K562 (cell line): ENCODE results near the gene ERVW-1. TPM values are rescaled to one million over a fixed set of nuclear protein-coding genes. Genes with fewer than 3 reads are reported as not detected.
A peak's percentile ranks its signal among the peaks of the same experiment; 100 is the strongest.

ENCODE experiments used
- BCOR ChIP-seq: fragments of 450-650 bp; IDR thresholded peaks from 2 replicates; pipeline ENCODE4 v1.6.1; 2016
- C11orf30 ChIP-seq: fragments of 450-650 bp; IDR thresholded peaks from 2 replicates; pipeline ENCODE4 v1.6.1; 2016; ENCODE audit warnings: low read depth, mild to moderate bottlenecking
- CEBPZ ChIP-seq: fragments of 150-350 bp; IDR thresholded peaks from 2 replicates; pipeline ENCODE4 v1.6.1; 2014; ENCODE audit warnings: low read depth, mild to moderate bottlenecking, low read length, borderline replicate concordance
- CHD2 ChIP-seq: IDR thresholded peaks from 2 replicates; pipeline ENCODE4 v1.6.1; 2011; ENCODE audit warnings: low read depth, low read length
- ETV5 ChIP-seq: sonication (generic); formaldehyde crosslinking; IDR thresholded peaks from 2 replicates; pipeline ENCODE4 v1.4.0; 2020; ENCODE audit warnings: low read depth, mild to moderate bottlenecking, missing genetic modification reagents
- HBP1 ChIP-seq: fragments of 450-650 bp; formaldehyde crosslinking; IDR thresholded peaks from 2 replicates; pipeline ENCODE4 v1.4.0; 2022; ENCODE audit warnings: missing genetic modification characterization
- HMG20A ChIP-seq: fragments of 450-650 bp; formaldehyde crosslinking; conservative IDR thresholded peaks from 2 replicates; pipeline ENCODE4 v1.4.0; 2020; ENCODE audit warnings: mild to moderate bottlenecking, mixed read lengths
- KDM1A ChIP-seq, 2 experiments: fragments of 450-650 bp; IDR thresholded peaks; 2 replicates each; pipeline ENCODE4 v1.6.1; 2016; ENCODE audit warnings: mild to moderate bottlenecking in 2 of 2
- MYC ChIP-seq, 2 experiments: fragments of 250-450 bp in 1 of 2; sonication (Bioruptor Pico) in 1 of 2; IDR thresholded peaks; 2 replicates each; pipeline versions ENCODE4 v1.5.1 to v1.6.1; 2012 to 2021; ENCODE audit warnings: low read depth in 2 of 2, borderline replicate concordance in 1 of 2, improper control_type of control experiment in 1 of 2, low read length in 1 of 2, mild to moderate bottlenecking in 1 of 2, moderate library complexity in 1 of 2
- RBM22 ChIP-seq: fragments of 200-400 bp; formaldehyde crosslinking; IDR thresholded peaks from 2 replicates; pipeline ENCODE4 v1.6.1; 2018; ENCODE audit warnings: low read length, low read depth; ENCODE audit not compliant: poor library complexity, severe bottlenecking
- THRAP3 ChIP-seq: fragments of 450-650 bp; IDR thresholded peaks from 2 replicates; pipeline ENCODE4 v1.6.1; 2016; ENCODE audit warnings: mild to moderate bottlenecking, inconsistent platforms, borderline replicate concordance
- XRCC5 ChIP-seq: fragments of 200-400 bp; formaldehyde crosslinking; IDR thresholded peaks from 2 replicates; pipeline ENCODE4 v1.6.1; 2017; ENCODE audit warnings: low read depth, mild to moderate bottlenecking, low read length
- ZNF408 ChIP-seq: fragments of 250-450 bp; sonication (Bioruptor Pico); IDR thresholded peaks from 2 replicates; pipeline ENCODE4 v1.4.0; 2020; ENCODE audit warnings: low read depth, mild to moderate bottlenecking, moderate library complexity
- polyA plus RNA-seq, 8 experiments: library from polyadenylated mRNA; depleted of rRNA in 4 of 8; stranded (reverse) in 5 of 8; unstranded in 3 of 8; fragments of >200 nt; fragmentation: Nextera tagmentation in 2 of 8; fragmentation: Illumina TruSeq in 1 of 8; extraction: Ambion mirVana in 2 of 8; extraction: Trizol in 1 of 8; gene quantifications; 2 replicates each; pipeline versions ENCODE4 v1.2.1 to v1.2.3, GENCODE V29; 2011 to 2014; ENCODE audit warnings: inconsistent platforms in 1 of 8, missing spikeins in 1 of 8
- total RNA-seq, 7 experiments: library from RNA; depleted of rRNA in 6 of 7; stranded (reverse); fragments of >200 nt in 6 of 7; fragmentation: Illumina TruSeq in 2 of 7; extraction: Trizol in 2 of 7; gene quantifications; 2 replicates each; pipeline versions ENCODE4 v1.2.1 to v1.2.3, GENCODE V29; 2011 to 2021; ENCODE audit warnings: low replicate concordance in 1 of 7
- TF ChIP-seq, protein P1 (sequence below), 2 experiments: fragments of 450-650 bp in 1 of 2; sonication (generic) in 1 of 2; formaldehyde crosslinking in 1 of 2; IDR thresholded peaks; 2 replicates each; pipeline versions ENCODE4 v1.7.1 to v1.9.0; 2016 to 2022; ENCODE audit warnings: inconsistent platforms in 1 of 2, mild to moderate bottlenecking in 1 of 2, missing genetic modification reagents in 1 of 2

Gene ERVW-1
- total and polyA plus RNA-seq, 9 of the 15 experiments (the other 6 are each of a cell fraction or from before 2014, with no cell fraction given) = not detected

DNA sequence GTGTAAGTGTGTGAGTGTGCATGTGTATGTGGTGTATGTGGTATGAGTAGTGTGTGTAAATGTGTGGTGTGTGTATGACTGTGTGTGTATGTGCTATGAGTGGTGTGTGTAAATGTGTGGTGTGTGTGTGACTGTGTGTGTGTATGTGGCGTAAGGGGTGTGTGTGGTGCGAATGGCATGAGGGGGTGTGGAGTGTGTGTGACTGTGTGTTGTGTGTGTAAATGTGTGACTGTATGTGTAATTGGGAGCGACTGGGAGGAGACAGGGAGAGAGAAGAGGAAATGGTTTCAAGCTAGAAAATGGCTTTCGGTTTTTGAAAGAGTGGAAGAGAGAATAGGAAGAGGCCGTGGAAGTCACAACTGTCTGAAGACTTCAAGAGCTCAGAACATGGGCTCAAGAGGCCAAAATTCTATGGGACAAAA lies 54.0 kb downstream of the ERVW-1 start (continued):
- TF ChIP-seq, protein P1, sequence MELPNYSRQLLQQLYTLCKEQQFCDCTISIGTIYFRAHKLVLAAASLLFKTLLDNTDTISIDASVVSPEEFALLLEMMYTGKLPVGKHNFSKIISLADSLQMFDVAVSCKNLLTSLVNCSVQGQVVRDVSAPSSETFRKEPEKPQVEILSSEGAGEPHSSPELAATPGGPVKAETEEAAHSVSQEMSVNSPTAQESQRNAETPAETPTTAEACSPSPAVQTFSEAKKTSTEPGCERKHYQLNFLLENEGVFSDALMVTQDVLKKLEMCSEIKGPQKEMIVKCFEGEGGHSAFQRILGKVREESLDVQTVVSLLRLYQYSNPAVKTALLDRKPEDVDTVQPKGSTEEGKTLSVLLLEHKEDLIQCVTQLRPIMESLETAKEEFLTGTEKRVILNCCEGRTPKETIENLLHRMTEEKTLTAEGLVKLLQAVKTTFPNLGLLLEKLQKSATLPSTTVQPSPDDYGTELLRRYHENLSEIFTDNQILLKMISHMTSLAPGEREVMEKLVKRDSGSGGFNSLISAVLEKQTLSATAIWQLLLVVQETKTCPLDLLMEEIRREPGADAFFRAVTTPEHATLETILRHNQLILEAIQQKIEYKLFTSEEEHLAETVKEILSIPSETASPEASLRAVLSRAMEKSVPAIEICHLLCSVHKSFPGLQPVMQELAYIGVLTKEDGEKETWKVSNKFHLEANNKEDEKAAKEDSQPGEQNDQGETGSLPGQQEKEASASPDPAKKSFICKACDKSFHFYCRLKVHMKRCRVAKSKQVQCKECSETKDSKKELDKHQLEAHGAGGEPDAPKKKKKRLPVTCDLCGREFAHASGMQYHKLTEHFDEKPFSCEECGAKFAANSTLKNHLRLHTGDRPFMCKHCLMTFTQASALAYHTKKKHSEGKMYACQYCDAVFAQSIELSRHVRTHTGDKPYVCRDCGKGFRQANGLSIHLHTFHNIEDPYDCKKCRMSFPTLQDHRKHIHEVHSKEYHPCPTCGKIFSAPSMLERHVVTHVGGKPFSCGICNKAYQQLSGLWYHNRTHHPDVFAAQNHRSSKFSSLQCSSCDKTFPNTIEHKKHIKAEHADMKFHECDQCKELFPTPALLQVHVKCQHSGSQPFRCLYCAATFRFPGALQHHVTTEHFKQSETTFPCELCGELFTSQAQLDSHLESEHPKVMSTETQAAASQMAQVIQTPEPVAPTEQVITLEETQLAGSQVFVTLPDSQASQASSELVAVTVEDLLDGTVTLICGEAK (IDR thresholded peaks at IDR 0.05) = no peak; the same call in 1 of the 2 replicates
- TF ChIP-seq, protein P1 (CRISPR knock-in tag; IDR thresholded peaks at IDR 0.05) = no peak
- TF ChIP-seq RBM22 = no peak
- no peak for TF ChIP-seq CHD2
- peak; percentile 31; the same call in 1 of the 2 replicates for TF ChIP-seq C11orf30
- no peak for TF ChIP-seq ZNF408 (CRISPR knock-in tag)
- TF ChIP-seq HMG20A (CRISPR knock-in tag) = no peak
- TF ChIP-seq MYC (IDR thresholded peaks at IDR 0.05; ENCODE audit: low read depth, low read length) = no peak
- no peak for TF ChIP-seq MYC (CRISPR knock-in tag; IDR thresholded peaks at IDR 0.05; ENCODE audit: borderline replicate concordance, low read depth)
- TF ChIP-seq KDM1A (IDR thresholded peaks at IDR 0.05) = no peak
- TF ChIP-seq THRAP3 = peak; percentile 84; the same call in 1 of the 2 replicates
- no peak for TF ChIP-seq CEBPZ
- TF ChIP-seq XRCC5 = no peak
- TF ChIP-seq ETV5 (CRISPR knock-in tag) = no peak
- TF ChIP-seq HBP1 (CRISPR knock-in tag) = peak; percentile 97
- peak; percentile 61 for TF ChIP-seq BCOR
